Brain microvascular endothelial cell (primary cell): ENCODE results near the gene VILL.
"Not testable (repeated sequence)": the region's sequence is repeated elsewhere in the genome, so short reads cannot be mapped to it uniquely, and the experiment has no call there.

Experiments
- DNase-seq: peaks from one replicate; pipeline ENCODE4 v3.0.0-alpha.2; 2020
- H3K27ac ChIP-seq: fragments of 250-450 bp; sonication (Bioruptor Pico); 2 replicates; pipeline ENCODE4 v1.5.1; 2020; ENCODE audit warnings: mild to moderate bottlenecking, moderate library complexity
- H3K27me3 ChIP-seq: fragments of 250-450 bp; sonication (Bioruptor Pico); replicated peaks from 2 replicates; pipeline ENCODE4 v1.5.1; 2020; ENCODE audit warnings: mild to moderate bottlenecking
- H3K36me3 ChIP-seq: fragments of 250-450 bp; sonication (Bioruptor Pico); replicated peaks from 2 replicates; pipeline ENCODE4 v1.5.1; 2020; ENCODE audit warnings: mild to moderate bottlenecking
- H3K4me3 ChIP-seq: 2 replicates; pipeline ENCODE4 v1.5.1; 2011; ENCODE audit warnings: low read depth, mild to moderate bottlenecking, control low read depth, low read length, moderate library complexity
- in situ Hi-C: cut with HindIII; loops from 2 replicates; pipeline ENCODE4 v1.10.0; 2017; ENCODE audit warnings: low sequenced_read_pairs, low pct_ligation_motif_present
- TF ChIP-seq, protein P1 (sequence below): IDR thresholded peaks from 2 replicates; pipeline ENCODE4 v1.5.1; 2011; ENCODE audit warnings: low read depth, mild to moderate bottlenecking, moderate library complexity, low read length, control low read depth, inconsistent platforms; ENCODE audit errors: missing control alignments

VILL gene

DNA sequence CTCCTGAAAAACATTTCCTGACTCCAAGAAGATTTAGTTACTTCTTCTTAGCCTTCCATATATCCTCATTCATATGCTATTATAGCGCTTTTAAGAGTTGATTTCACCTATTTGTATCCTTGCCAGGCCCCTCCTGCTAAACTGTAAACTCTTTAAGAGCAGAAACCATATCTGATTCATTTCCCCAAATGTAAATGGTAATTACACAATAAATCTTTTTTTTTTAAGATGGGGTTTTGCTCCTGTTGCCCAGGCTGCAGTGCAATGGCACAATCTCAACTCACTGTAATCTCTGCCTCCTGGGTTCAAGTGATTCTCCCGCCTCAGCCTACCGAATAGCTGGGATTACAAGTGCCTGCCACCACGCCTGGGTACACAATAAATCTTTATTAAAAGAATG, 52.9 kb downstream of the VILL start:
- H3K27me3 ChIP-seq, result no peaks in the 10 kb centered on the region
- DNase-seq, result no peak
- no peak overlapping the region for H3K27ac ChIP-seq
- H3K36me3 ChIP-seq, result no peaks in the 10 kb centered on the region
- in situ Hi-C loops, result no loop called here
- TF ChIP-seq, protein P1, sequence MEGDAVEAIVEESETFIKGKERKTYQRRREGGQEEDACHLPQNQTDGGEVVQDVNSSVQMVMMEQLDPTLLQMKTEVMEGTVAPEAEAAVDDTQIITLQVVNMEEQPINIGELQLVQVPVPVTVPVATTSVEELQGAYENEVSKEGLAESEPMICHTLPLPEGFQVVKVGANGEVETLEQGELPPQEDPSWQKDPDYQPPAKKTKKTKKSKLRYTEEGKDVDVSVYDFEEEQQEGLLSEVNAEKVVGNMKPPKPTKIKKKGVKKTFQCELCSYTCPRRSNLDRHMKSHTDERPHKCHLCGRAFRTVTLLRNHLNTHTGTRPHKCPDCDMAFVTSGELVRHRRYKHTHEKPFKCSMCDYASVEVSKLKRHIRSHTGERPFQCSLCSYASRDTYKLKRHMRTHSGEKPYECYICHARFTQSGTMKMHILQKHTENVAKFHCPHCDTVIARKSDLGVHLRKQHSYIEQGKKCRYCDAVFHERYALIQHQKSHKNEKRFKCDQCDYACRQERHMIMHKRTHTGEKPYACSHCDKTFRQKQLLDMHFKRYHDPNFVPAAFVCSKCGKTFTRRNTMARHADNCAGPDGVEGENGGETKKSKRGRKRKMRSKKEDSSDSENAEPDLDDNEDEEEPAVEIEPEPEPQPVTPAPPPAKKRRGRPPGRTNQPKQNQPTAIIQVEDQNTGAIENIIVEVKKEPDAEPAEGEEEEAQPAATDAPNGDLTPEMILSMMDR, result no peak
- no peak overlapping the region for H3K4me3 ChIP-seq

DNA sequence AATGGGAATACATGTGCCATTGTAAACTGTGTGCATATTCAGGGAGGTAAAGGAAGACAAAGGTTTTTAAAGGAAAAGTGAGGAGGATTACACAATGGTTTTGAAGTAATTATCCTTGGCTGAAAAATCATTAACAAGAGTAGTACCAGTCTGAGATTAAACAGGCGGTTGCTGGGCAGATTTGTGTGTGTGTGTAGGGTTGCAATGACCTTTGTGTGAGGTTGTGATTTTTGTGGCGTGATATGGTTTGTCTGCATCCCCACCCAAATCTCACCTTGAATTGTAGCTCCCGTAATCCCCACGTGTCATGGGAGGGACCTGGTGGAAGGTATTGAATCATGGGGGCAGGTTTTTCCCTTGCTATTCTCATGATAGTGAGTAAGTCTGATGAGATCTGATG, 55.4 kb downstream of the VILL start:
- H3K4me3 ChIP-seq, result no peak overlapping the region
- TF ChIP-seq, protein P1, result no peak
- DNase-seq, result no peak
- in situ Hi-C loops, result no loop called here
- no peaks in the 10 kb centered on the region for H3K36me3 ChIP-seq
- H3K27ac ChIP-seq, result no peak overlapping the region
- no peaks in the 10 kb centered on the region for H3K27me3 ChIP-seq

DNA sequence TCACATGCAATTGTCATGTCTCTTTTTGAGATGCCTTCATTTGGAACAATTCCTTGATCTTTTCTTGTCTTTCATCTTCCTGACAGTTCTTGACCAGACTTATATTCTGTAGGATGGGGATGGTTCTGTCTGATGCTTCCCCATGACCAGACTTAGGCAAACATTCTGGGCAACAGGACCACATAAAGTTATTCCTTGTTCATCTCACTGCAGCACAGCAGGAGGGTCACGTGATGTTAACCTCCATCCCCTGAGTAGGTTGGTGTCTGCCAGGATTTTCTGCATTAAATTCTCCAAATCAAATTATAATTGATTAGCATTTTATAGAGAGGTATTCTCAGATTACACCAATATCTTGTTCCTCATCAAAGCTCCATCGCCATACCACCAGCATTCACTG, 56.2 kb downstream of the VILL start:
- Histone ChIP-seq H3K36me3 (no peaks in the 10 kb centered on the region), H3K27ac (no peak overlapping the region), H3K4me3 (no peak overlapping the region), H3K27me3 (no peaks in the 10 kb centered on the region)
- in situ Hi-C loops, result no loop called here
- TF ChIP-seq, protein P1, result no peak
- no peak for DNase-seq

DNA sequence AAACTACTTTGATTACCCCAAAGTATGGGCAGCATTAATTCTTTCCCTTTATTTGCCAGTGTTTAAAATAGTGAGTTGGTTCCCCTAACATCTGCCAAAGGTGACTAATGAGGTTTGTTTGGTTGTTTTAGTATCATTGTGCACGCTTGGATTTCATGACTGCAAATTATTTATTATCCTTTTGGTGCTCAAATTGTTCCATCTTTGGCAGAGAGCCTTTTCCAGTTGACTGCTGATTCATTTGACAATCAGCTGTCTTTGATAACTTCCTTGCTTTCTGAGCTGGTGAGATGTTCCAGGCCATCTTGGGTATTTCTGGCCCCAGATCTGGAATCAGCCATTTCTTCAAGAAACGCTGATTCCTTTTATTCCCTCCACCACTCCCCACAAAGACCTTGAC, 57.3 kb downstream of the VILL start:
- TF ChIP-seq, protein P1, result no peak
- no peak for DNase-seq

DNA sequence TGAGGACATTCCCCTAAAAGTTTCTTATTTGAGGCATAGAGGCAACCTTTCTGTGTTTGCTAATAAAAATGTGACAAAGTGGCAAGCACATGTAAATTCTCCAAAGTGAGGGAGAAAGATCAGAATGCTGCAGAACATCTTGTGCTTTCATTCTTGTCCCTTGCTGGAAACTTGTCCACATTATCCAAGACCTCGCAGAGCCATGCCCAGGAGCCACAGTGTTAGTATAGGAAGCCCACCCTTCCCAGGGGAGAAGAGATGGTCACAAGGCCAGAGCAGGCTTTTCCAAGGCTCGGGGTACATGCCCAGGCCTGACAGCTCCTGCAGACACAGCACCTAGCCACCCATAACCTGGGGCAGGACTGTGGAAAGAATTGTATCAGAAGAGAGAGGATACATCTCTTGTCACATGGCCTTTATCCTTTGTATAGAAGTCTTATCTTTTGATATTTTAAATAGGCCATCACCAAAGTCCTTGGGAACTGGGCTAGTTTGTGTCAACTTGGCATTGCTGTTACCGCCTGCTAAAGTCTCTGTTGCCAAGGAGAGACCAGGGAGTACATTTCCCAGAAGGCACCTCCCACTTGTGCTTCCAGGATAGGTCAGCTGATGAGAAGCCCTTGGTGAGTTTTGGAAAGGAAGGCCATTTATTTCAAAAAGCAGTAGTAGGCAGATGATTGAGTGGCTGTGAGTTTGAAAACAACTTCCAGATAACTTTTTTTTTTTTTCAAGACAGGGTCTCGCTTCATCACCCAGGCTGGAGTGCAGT, 59.0 kb downstream of the VILL start:
- Histone ChIP-seq H3K27me3 (no peaks in the 10 kb centered on the region), H3K4me3 (no peak overlapping the region), H3K36me3 (no peaks in the 10 kb centered on the region), H3K27ac (no peak overlapping the region)
- in situ Hi-C loops, result no loop called here
- TF ChIP-seq, protein P1, result no peak
- DNase-seq, result no peak

More for the DNA sequence above, 57.3 kb downstream of the VILL start:
- Histone ChIP-seq H3K36me3 (no peaks in the 10 kb centered on the region), H3K27me3 (no peaks in the 10 kb centered on the region), H3K4me3 (no peak overlapping the region), H3K27ac (no peak overlapping the region)
- in situ Hi-C loops, result no loop called here

DNA sequence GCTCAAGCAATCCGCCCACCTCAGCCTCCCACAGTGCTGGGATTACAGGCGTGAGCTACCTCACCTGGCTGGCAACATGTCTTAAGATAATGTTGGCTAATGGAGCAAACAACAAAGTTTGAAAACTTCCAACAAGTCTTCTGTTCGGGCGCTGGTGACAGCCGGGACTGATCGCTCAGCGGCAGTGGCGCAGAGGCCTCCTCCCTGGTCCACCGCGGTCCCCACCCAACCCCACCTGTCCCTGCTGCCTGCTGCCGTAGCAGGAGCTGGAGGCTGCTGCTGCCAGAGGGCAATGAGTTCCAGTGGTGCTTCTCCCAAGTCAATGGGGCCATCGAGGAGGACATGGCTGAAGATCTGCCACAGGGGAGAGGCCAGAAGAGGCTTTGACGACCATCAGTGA, 60.5 kb downstream of the VILL start:
- H3K36me3 ChIP-seq, result no peaks in the 10 kb centered on the region
- no peak overlapping the region for H3K4me3 ChIP-seq
- in situ Hi-C loops, result no loop called here
- H3K27ac ChIP-seq, result no peak overlapping the region
- DNase-seq, result no peak
- TF ChIP-seq, protein P1, result no peak
- no peaks in the 10 kb centered on the region for H3K27me3 ChIP-seq

DNA sequence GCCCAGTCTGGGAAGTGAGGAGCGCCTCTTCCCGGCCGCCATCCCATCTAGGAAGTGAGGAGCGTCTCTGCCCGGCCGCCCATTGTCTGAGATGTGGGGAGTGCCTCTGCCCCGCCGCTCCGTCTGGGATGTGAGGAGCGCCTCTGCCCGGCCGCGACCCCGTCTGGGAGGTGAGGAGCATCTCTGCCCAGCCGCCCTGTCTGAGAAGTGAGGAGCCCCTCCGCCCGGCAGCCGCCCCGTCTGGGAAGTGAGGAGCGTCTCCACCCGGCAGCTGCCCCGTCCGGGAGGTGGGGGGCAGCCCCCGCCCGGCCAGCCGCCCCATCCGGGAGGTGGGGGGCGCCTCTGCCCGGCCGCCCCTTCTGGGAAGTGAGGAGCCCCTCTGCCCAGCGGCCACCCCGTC, 62.7 kb downstream of the VILL start:
- H3K27ac ChIP-seq, in situ Hi-C loops, H3K36me3 ChIP-seq, DNase-seq, H3K4me3 ChIP-seq, H3K27me3 ChIP-seq: not testable (repeated sequence)

DNA sequence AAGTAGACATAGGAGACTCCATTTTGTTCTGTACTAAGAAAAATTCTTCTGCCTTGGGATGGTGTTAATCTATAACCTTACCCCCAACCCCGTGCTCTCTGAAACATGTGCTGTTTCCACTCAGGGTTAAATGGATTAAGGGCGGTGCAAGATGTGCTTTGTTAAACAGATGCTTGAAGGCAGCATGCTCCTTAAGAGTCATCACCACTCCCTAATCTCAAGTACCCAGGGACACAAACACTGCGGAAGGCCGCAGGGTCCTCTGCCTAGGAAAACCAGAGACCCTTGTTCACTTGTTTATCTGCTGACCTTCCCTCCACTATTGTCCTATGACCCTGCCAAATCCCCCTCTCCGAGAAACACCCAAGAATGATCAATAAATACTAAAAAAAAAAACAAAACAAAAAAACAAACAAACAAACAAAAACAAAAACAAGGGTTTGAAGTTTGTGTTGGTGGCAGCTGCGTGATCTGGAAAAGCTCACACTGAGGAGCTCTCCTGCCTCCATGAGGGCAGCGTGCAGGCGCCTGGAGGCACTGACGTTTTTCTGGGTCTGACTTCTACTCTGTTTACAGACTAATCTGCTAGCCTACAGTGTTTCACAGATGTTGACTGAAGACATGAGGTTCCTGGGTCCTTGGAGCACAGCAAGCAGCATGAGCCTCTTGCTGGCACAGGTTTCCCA, 63.4 kb downstream of the VILL start:
- H3K4me3 ChIP-seq, H3K27ac ChIP-seq, H3K36me3 ChIP-seq, in situ Hi-C loops, DNase-seq, H3K27me3 ChIP-seq: not testable (repeated sequence)
